HepG2 (cell line): ENCODE data around the gene CS. TPM values are rescaled to one million over a fixed set of nuclear protein-coding genes. Genes with fewer than 3 reads are reported as not detected.

Experiments
- AKAP8 ChIP-seq: sonication (generic); formaldehyde crosslinking; IDR thresholded peaks from 2 replicates; pipeline ENCODE4 v1.5.1; 2020; ENCODE audit warnings: mild to moderate bottlenecking, missing genetic modification reagents
- CBX1 ChIP-seq: IDR thresholded peaks from one replicate; pipeline ENCODE4 v1.6.1; 2016; ENCODE audit warnings: antibody characterized with exemption, low read depth
- DMTF1 ChIP-seq: sonication (generic); formaldehyde crosslinking; IDR thresholded peaks from 2 replicates; pipeline ENCODE4 v1.4.0; 2020; ENCODE audit warnings: mild to moderate bottlenecking, missing genetic modification reagents
- HNRNPK ChIP-seq: fragments of 200-400 bp; formaldehyde crosslinking; IDR thresholded peaks from 2 replicates; pipeline ENCODE4 v1.6.1; 2018; ENCODE audit warnings: low read length, low read depth, moderate library complexity, mild to moderate bottlenecking; ENCODE audit not compliant: poor library complexity, severe bottlenecking
- HOXA9 ChIP-seq: sonication (generic); formaldehyde crosslinking; IDR thresholded peaks from 2 replicates; pipeline ENCODE4 v1.8.1; 2022; ENCODE audit warnings: missing genetic modification reagents, mild to moderate bottlenecking, moderate library complexity, borderline replicate concordance
- IRF9 ChIP-seq: sonication (generic); formaldehyde crosslinking; IDR thresholded peaks from 2 replicates; pipeline ENCODE4 v1.8.0; 2022; ENCODE audit warnings: missing genetic modification reagents, mild to moderate bottlenecking, borderline replicate concordance
- ISX ChIP-seq: sonication (generic); formaldehyde crosslinking; conservative IDR thresholded peaks from 2 replicates; pipeline ENCODE4 v1.5.0; 2020; ENCODE audit warnings: missing genetic modification reagents
- KMT2A ChIP-seq: sonication (generic); formaldehyde crosslinking; IDR thresholded peaks from 2 replicates; pipeline ENCODE4 v1.4.0; 2020; ENCODE audit warnings: missing genetic modification reagents
- KMT2B ChIP-seq: IDR thresholded peaks from 2 replicates; pipeline ENCODE4 v1.6.1; 2016; ENCODE audit warnings: missing genetic modification reagents, missing compliant biosample characterization
- LCORL ChIP-seq, 2 experiments: fragments of 450-650 bp in 1 of 2; sonication (generic) in 1 of 2; formaldehyde crosslinking in 1 of 2; IDR thresholded peaks; 2 replicates each; pipeline versions ENCODE4 v1.5.0 to v1.6.1; 2017 to 2020; ENCODE audit warnings: antibody characterized with exemption in 1 of 2, missing genetic modification reagents in 1 of 2
- MLXIP ChIP-seq: sonication (generic); formaldehyde crosslinking; IDR thresholded peaks from 2 replicates; pipeline ENCODE4 v1.9.0; 2021; ENCODE audit warnings: missing genetic modification reagents, borderline replicate concordance
- NFATC3 ChIP-seq: sonication (generic); formaldehyde crosslinking; IDR thresholded peaks from 2 replicates; pipeline ENCODE4 v1.5.1; 2020; ENCODE audit warnings: mild to moderate bottlenecking, missing genetic modification reagents
- POLR2AphosphoS5 ChIP-seq: IDR thresholded peaks from 2 replicates; pipeline ENCODE4 v1.6.1; 2012; ENCODE audit warnings: low read depth, low read length
- SMARCE1 ChIP-seq: fragments of 450-650 bp; IDR thresholded peaks from 2 replicates; pipeline ENCODE4 v1.6.1; 2017; ENCODE audit warnings: borderline replicate concordance
- SNAI1 ChIP-seq: sonication (generic); formaldehyde crosslinking; IDR thresholded peaks from 2 replicates; pipeline ENCODE4 v1.5.0; 2020; ENCODE audit warnings: mild to moderate bottlenecking, missing genetic modification reagents, borderline replicate concordance
- ZNF414 ChIP-seq: sonication (generic); formaldehyde crosslinking; IDR thresholded peaks from 2 replicates; pipeline ENCODE4 v1.5.0; 2020; ENCODE audit warnings: missing genetic modification reagents
- ZNF430 ChIP-seq: sonication (generic); formaldehyde crosslinking; IDR thresholded peaks from 2 replicates; pipeline ENCODE4 v1.9.0; 2021; ENCODE audit warnings: mild to moderate bottlenecking, missing genetic modification reagents
- ZNF775 ChIP-seq: sonication (generic); formaldehyde crosslinking; IDR thresholded peaks from 2 replicates; pipeline ENCODE4 v1.4.0; 2020; ENCODE audit warnings: missing genetic modification reagents, mild to moderate bottlenecking, moderate library complexity, borderline replicate concordance
- ZNF841 ChIP-seq: sonication (generic); formaldehyde crosslinking; IDR thresholded peaks from 2 replicates; pipeline ENCODE4 v1.8.1; 2023; ENCODE audit warnings: missing genetic modification reagents, borderline replicate concordance
- ZSCAN30 ChIP-seq: sonication (generic); formaldehyde crosslinking; IDR thresholded peaks from 2 replicates; pipeline ENCODE4 v1.5.0; 2020; ENCODE audit warnings: mild to moderate bottlenecking, missing genetic modification reagents
- polyA plus RNA-seq, 8 experiments: library from polyadenylated mRNA; depleted of rRNA in 3 of 8; stranded (reverse) in 7 of 8; unstranded in 1 of 8; fragments of >200 nt; fragmentation: Illumina TruSeq in 4 of 8; extraction: Trizol in 4 of 8; gene quantifications; 2 replicates each; pipeline versions ENCODE4 v1.2.1 to v1.2.3, GENCODE V29; 2011 to 2016; ENCODE audit warnings: low read depth in 4 of 8, missing spikeins in 1 of 8, mixed read lengths in 1 of 8; ENCODE audit not compliant: insufficient read depth in 1 of 8
- total RNA-seq, 5 experiments: library from RNA; depleted of rRNA; stranded (reverse); fragments of >200 nt; fragmentation: Illumina TruSeq; extraction: Trizol; gene quantifications; 2 replicates each; pipeline ENCODE4 v1.2.3, GENCODE V29; 2016; ENCODE audit warnings: low read depth in 1 of 5

Gene CS
- total and polyA plus RNA-seq, 2 of the 13 experiments (the other 11 are each of a cell fraction or from before 2014, with no cell fraction given): 173 to 175 TPM

- TF ChIP-seq KMT2A (CRISPR knock-in tag) (peak; percentile 74), ZNF414 (peak; percentile 63; the same call in 1 of the 2 replicates), MLXIP (CRISPR knock-in tag) (0 out of 2 replicates have a peak, but pooled peaks have one; percentile 64), DMTF1 (CRISPR knock-in tag) (no peak), KMT2B (CRISPR knock-in tag) (no peak; the same call in none of the 2 replicates), HNRNPK (peak; percentile 60), POLR2AphosphoS5 (peak; percentile 79), ZNF775 (no peak), LCORL (IDR thresholded peaks at IDR 0.05) (no peak), LCORL (CRISPR knock-in tag; IDR thresholded peaks at IDR 0.05) (peak; percentile 91; the same call in 1 of the 2 replicates), ZNF430 (CRISPR knock-in tag) (peak; percentile 93), IRF9 (peak; percentile 77), ISX (CRISPR knock-in tag) (0 out of 2 replicates have a peak, but pooled peaks have one; percentile 78), AKAP8 (CRISPR knock-in tag) (0 out of 2 replicates have a peak, but pooled peaks have one; percentile 28), HOXA9 (CRISPR knock-in tag) (0 out of 2 replicates have a peak, but pooled peaks have one; percentile 40), SNAI1 (peak; percentile 40; the same call in 1 of the 2 replicates), NFATC3 (CRISPR knock-in tag) (no peak), ZSCAN30 (CRISPR knock-in tag) (no peak), CBX1 (no peak), ZNF841 (CRISPR knock-in tag) (no peak), SMARCE1 (no peak)
These were observed 15.7 kb upstream of the CS start, which contains the start of gene CNPY2 (continued) for GRCh38 chr12:56315622-56316473.
